Erythroblast (primary cell): ENCODE results near the gene LIMCH1.

Experiments used
- GATA1 ChIP-seq: IDR thresholded peaks from 2 replicates; pipeline ENCODE4 v1.6.1; 2011; ENCODE audit warnings: low read depth, mild to moderate bottlenecking, control low read depth, low read length, moderate library complexity
- POLR2A ChIP-seq: IDR thresholded peaks from 2 replicates; pipeline ENCODE4 v1.6.1; 2011; ENCODE audit warnings: mild to moderate bottlenecking, low read length

- TF ChIP-seq POLR2A (no peak), GATA1 (no peak)
Measured at GRCh38 chr4:41539711-41540110, 1.8 kb downstream of the LIMCH1 start.
